CD4-positive, alpha-beta memory T cell (primary cell): Measurements from ENCODE around the gene PRDM16. TPM values are rescaled to one million over a fixed set of nuclear protein-coding genes. Genes with fewer than 3 reads are reported as not detected.

Experiments used
- CTCF ChIA-PET: fragments of 350-600 bp; sonication (Branson Sonifier 250); formaldehyde crosslinking; loops from one replicate; lab custom pipeline; 2021; ENCODE audit warnings: inconsistent platforms; ENCODE audit not compliant: partially characterized antibody; lab: Charles Lee
- POLR2A ChIA-PET: fragments of 350-600 bp; sonication (Branson Sonifier 250); formaldehyde crosslinking; loops from one replicate; lab custom pipeline; 2021; ENCODE audit not compliant: partially characterized antibody; lab: Charles Lee
- DNase-seq, 5 donors: peaks; one replicate each; pipeline versions ENCODE4 v3.0.0 to v3.0.0-alpha.2; 2020 to 2022; ENCODE audit warnings: mixed read lengths in 1 of 5
- H3K27ac ChIP-seq: one replicate; pipeline ENCODE4 v1.7.0; 2013; ENCODE audit warnings: low read depth, low read length
- H3K27me3 ChIP-seq: 2 replicates; pipeline ENCODE4 v1.7.0; 2013; ENCODE audit warnings: mild to moderate bottlenecking, low read length, moderate library complexity; ENCODE audit not compliant: insufficient read depth
- H3K36me3 ChIP-seq: 2 replicates; pipeline ENCODE4 v1.7.0; 2013; ENCODE audit warnings: mild to moderate bottlenecking, low read length, moderate library complexity; ENCODE audit not compliant: insufficient read depth
- H3K4me1 ChIP-seq: 2 replicates; pipeline ENCODE4 v1.7.0; 2013; ENCODE audit warnings: mild to moderate bottlenecking, low read length, moderate library complexity; ENCODE audit not compliant: insufficient read depth
- H3K4me3 ChIP-seq, 2 donors: one replicate each; pipeline ENCODE4 v1.7.0; 2013; ENCODE audit warnings: low read length in 2 of 2, mild to moderate bottlenecking in 1 of 2
- H3K9me3 ChIP-seq, 2 donors: one replicate each; pipeline ENCODE4 v1.7.0; 2013; ENCODE audit warnings: low read length in 2 of 2, control low read depth in 1 of 2; ENCODE audit not compliant: control insufficient read depth in 1 of 2
- H3K27ac Mint-ChIP-seq, 7 donors: one replicate each; pipeline ENCODE4 v1.8.0; 2020 to 2021; ENCODE audit warnings: mixed read lengths in 7 of 7, mild to moderate bottlenecking in 6 of 7, inconsistent platforms in 3 of 7, moderate library complexity in 3 of 7
- H3K27me3 Mint-ChIP-seq, 2 donors: one replicate each; pipeline ENCODE4 v1.8.0; 2020 to 2021; ENCODE audit warnings: mixed read lengths in 2 of 2
- H3K36me3 Mint-ChIP-seq, 2 donors: one replicate each; pipeline ENCODE4 v1.8.0; 2020 to 2021; ENCODE audit warnings: mixed read lengths in 2 of 2, inconsistent platforms in 1 of 2, mild to moderate bottlenecking in 1 of 2
- H3K4me1 Mint-ChIP-seq, 4 donors: one replicate each; pipeline ENCODE4 v1.8.0; 2020 to 2021; ENCODE audit warnings: mixed read lengths in 4 of 4, mild to moderate bottlenecking in 1 of 4
- H3K4me3 Mint-ChIP-seq, 8 donors: one replicate each; pipeline ENCODE4 v1.8.0; 2020 to 2021; ENCODE audit warnings: mixed read lengths in 8 of 8, mild to moderate bottlenecking in 7 of 8, moderate library complexity in 6 of 8, inconsistent platforms in 3 of 8
- H3K9me3 Mint-ChIP-seq, 8 donors: one replicate each; pipeline ENCODE4 v1.8.0; 2020 to 2021; ENCODE audit warnings: mixed read lengths in 8 of 8, mild to moderate bottlenecking in 5 of 8, inconsistent platforms in 3 of 8, moderate library complexity in 1 of 8
- intact Hi-C: fragments of 100-400 bp; cut with micrococcal nuclease; formaldehyde crosslinking; loops from one replicate; pipeline ENCODE4 v1.15.1; 2023
- polyA plus RNA-seq, 2 donors: library from polyadenylated mRNA; unstranded; fragments of 300-500 nt; fragmentation: Illumina TruSeq; gene quantifications; one replicate each; pipeline ENCODE4 v1.2.3, GENCODE V29; 2021
- total RNA-seq, 2 experiments: library from RNA; stranded (reverse); gene quantifications; one replicate each; pipeline ENCODE4 v1.2.3, GENCODE V29; 2021

PRDM16 gene
- total and polyA plus RNA-seq, 4 experiments from 2014 or later = not detected

GRCh38 chr1:3107201-3107600, 38.2 kb downstream of the PRDM16 start:
- H3K27ac ChIP-seq = no peak overlapping the region
- H3K9me3 Mint-ChIP-seq = peaks cover 0 to 8% (median 2%) of the 10 kb centered on the region in 8 donors

GRCh38 chr1:3109355-3109754, 40.4 kb downstream of the PRDM16 start:
- H3K4me1 Mint-ChIP-seq = no peaks in the 10 kb centered on the region
- H3K9me3 Mint-ChIP-seq = peaks cover 0 to 8% (median 3%) of the 10 kb centered on the region in 8 donors
- no peak overlapping the region for H3K4me3 ChIP-seq
- DNase-seq = no peak
- CTCF ChIA-PET = no interaction called here
- intact Hi-C loops = no loop called here
- no peak overlapping the region for H3K27ac Mint-ChIP-seq
- no peaks in the 10 kb centered on the region for H3K36me3 ChIP-seq
- H3K9me3 ChIP-seq = no peaks in the 10 kb centered on the region
- peaks cover 0 to 7% of the 10 kb centered on the region in 2 donors for H3K27me3 Mint-ChIP-seq
- H3K27me3 ChIP-seq = no peaks in the 10 kb centered on the region
- no peak overlapping the region for H3K4me3 Mint-ChIP-seq
- no peak overlapping the region for H3K27ac ChIP-seq
- no peaks in the 10 kb centered on the region for H3K4me1 ChIP-seq
- POLR2A ChIA-PET = no interaction called here
- no peaks in the 10 kb centered on the region for H3K36me3 Mint-ChIP-seq

More at GRCh38 chr1:3107201-3107600, 38.2 kb downstream of the PRDM16 start:
- Mint-ChIP-seq H3K27ac (no peak overlapping the region), H3K4me3 (no peak overlapping the region), H3K27me3 (peaks cover 0 to 7% of the 10 kb centered on the region in 2 donors), H3K4me1 (no peaks in the 10 kb centered on the region), H3K36me3 (no peaks in the 10 kb centered on the region)
- no peak for DNase-seq
- Histone ChIP-seq H3K9me3 (no peaks in the 10 kb centered on the region), H3K4me1 (no peaks in the 10 kb centered on the region), H3K27me3 (no peaks in the 10 kb centered on the region), H3K4me3 (no peak overlapping the region), H3K36me3 (no peaks in the 10 kb centered on the region)
- POLR2A ChIA-PET = no interaction called here
- CTCF ChIA-PET = no interaction called here
- intact Hi-C loops = no loop called here

GRCh38 chr1:3111348-3112021, 42.5 kb downstream of the PRDM16 start:
- Mint-ChIP-seq H3K27ac (no peak overlapping the region), H3K4me3 (no peak overlapping the region), H3K27me3 (peaks cover 0 to 7% of the 10 kb centered on the region in 2 donors), H3K4me1 (no peaks in the 10 kb centered on the region), H3K9me3 (peaks cover 0 to 8% (median 3%) of the 10 kb centered on the region in 8 donors), H3K36me3 (no peaks in the 10 kb centered on the region)
- intact Hi-C loops = no loop called here
- Histone ChIP-seq H3K9me3 (no peaks in the 10 kb centered on the region), H3K4me1 (no peaks in the 10 kb centered on the region), H3K27ac (no peak overlapping the region), H3K27me3 (no peaks in the 10 kb centered on the region), H3K36me3 (no peaks in the 10 kb centered on the region), H3K4me3 (no peak overlapping the region)
- ChIA-PET CTCF (no interaction called here), POLR2A (no interaction called here)
- DNase-seq = no peak

GRCh38 chr1:3112526-3112925, 43.5 kb downstream of the PRDM16 start:
- H3K4me3 Mint-ChIP-seq = no peak overlapping the region
- H3K4me1 Mint-ChIP-seq = no peaks in the 10 kb centered on the region
- Histone ChIP-seq H3K9me3 (no peaks in the 10 kb centered on the region), H3K27me3 (no peaks in the 10 kb centered on the region), H3K4me1 (no peaks in the 10 kb centered on the region), H3K4me3 (no peak overlapping the region), H3K27ac (no peak overlapping the region), H3K36me3 (no peaks in the 10 kb centered on the region)
- H3K27me3 Mint-ChIP-seq = peaks cover 0 to 5% of the 10 kb centered on the region in 2 donors
- no peaks in the 10 kb centered on the region for H3K36me3 Mint-ChIP-seq
- intact Hi-C loops = no loop called here
- no peak for DNase-seq
- CTCF ChIA-PET = no interaction called here
- no peak overlapping the region for H3K27ac Mint-ChIP-seq
- POLR2A ChIA-PET = no interaction called here
- peaks cover 0 to 8% (median 3%) of the 10 kb centered on the region in 8 donors for H3K9me3 Mint-ChIP-seq

GRCh38 chr1:3113047-3113740, 44.2 kb downstream of the PRDM16 start:
- H3K27me3 Mint-ChIP-seq = peaks cover 0 to 2% of the 10 kb centered on the region in 2 donors
- H3K4me1 Mint-ChIP-seq = no peaks in the 10 kb centered on the region
- no peak overlapping the region for H3K27ac Mint-ChIP-seq
- no peak overlapping the region for H3K27ac ChIP-seq
- H3K9me3 ChIP-seq = no peaks in the 10 kb centered on the region
- H3K4me1 ChIP-seq = no peaks in the 10 kb centered on the region
- no peaks in the 10 kb centered on the region for H3K36me3 Mint-ChIP-seq
- H3K4me3 Mint-ChIP-seq = no peak overlapping the region
- DNase-seq = no peak
- intact Hi-C loops = no loop called here
- CTCF ChIA-PET = no interaction called here
- H3K4me3 ChIP-seq = no peak overlapping the region
- H3K27me3 ChIP-seq = no peaks in the 10 kb centered on the region
- peaks cover 0 to 4% (median under 1%) of the 10 kb centered on the region in 8 donors for H3K9me3 Mint-ChIP-seq
- POLR2A ChIA-PET = no interaction called here
- no peaks in the 10 kb centered on the region for H3K36me3 ChIP-seq

- no peak overlapping the region for H3K4me3 ChIP-seq
- Mint-ChIP-seq H3K4me1 (no peaks in the 10 kb centered on the region), H3K27me3 (peaks cover 0 to 2% of the 10 kb centered on the region in 2 donors), H3K4me3 (no peak overlapping the region), H3K9me3 (peaks cover 0 to 4% (median 0%) of the 10 kb centered on the region in 8 donors), H3K36me3 (no peaks in the 10 kb centered on the region), H3K27ac (no peak overlapping the region)
- no peaks in the 10 kb centered on the region for H3K36me3 ChIP-seq
- H3K27ac ChIP-seq = no peak overlapping the region
- no peaks in the 10 kb centered on the region for H3K27me3 ChIP-seq
- ChIA-PET CTCF (no interaction called here), POLR2A (no interaction called here)
- H3K9me3 ChIP-seq = no peaks in the 10 kb centered on the region
- no peak for DNase-seq
- H3K4me1 ChIP-seq = no peaks in the 10 kb centered on the region
- intact Hi-C loops = no loop called here
These were observed 44.7 kb downstream of the PRDM16 start for GRCh38 chr1:3113741-3114056.

- no peak overlapping the region for H3K27ac Mint-ChIP-seq
- no peaks in the 10 kb centered on the region for H3K4me1 Mint-ChIP-seq
- peaks cover 0 to 4% (median 0%) of the 10 kb centered on the region in 8 donors for H3K9me3 Mint-ChIP-seq
- intact Hi-C loops = no loop called here
- no peak overlapping the region for H3K4me3 Mint-ChIP-seq
- no peaks in the 10 kb centered on the region for H3K36me3 Mint-ChIP-seq
- CTCF ChIA-PET = no interaction called here
- Histone ChIP-seq H3K4me3 (no peak overlapping the region), H3K4me1 (no peaks in the 10 kb centered on the region), H3K9me3 (no peaks in the 10 kb centered on the region), H3K27ac (no peak overlapping the region), H3K27me3 (no peaks in the 10 kb centered on the region), H3K36me3 (no peaks in the 10 kb centered on the region)
- H3K27me3 Mint-ChIP-seq = peaks cover 0 to 2% of the 10 kb centered on the region in 2 donors
- DNase-seq = no peak
- POLR2A ChIA-PET = no interaction called here
These were observed 45.2 kb downstream of the PRDM16 start for GRCh38 chr1:3114131-3114744.
